GM18502 (cell line): ENCODE measurements around the gene SLC25A24.
"Not testable (repeated sequence)": the region's sequence is repeated elsewhere in the genome, so short reads cannot be mapped to it uniquely, and the experiment has no call there.

Experiments
- ATAC-seq: cut with Tn5 transposase; IDR thresholded peaks from one replicate; pipeline ENCODE4 v1.9.1; 2021; ENCODE audit warnings: mild to moderate bottlenecking; ENCODE audit not compliant: unreplicated experiment, poor library complexity

SLC25A24 gene

DNA sequence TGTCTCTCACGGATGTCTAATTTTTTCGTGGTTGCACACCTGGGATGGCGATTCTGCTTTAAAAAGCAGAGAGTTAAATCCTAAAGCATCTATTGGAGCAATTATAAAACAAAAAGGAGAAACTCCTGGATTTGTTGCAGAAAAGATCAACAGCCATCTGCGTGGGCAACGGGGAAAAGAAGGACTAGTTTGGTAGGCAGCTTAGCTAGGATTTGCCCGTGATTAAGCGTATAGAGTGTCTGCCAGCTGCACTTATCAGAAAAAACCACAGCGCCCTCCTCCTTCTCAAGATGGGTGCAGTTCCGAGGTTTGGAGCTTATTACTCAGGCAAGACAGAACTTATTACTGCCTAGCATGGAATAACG lies 526 bp upstream of the SLC25A24 start:
- ATAC-seq: peak; percentile 47

DNA sequence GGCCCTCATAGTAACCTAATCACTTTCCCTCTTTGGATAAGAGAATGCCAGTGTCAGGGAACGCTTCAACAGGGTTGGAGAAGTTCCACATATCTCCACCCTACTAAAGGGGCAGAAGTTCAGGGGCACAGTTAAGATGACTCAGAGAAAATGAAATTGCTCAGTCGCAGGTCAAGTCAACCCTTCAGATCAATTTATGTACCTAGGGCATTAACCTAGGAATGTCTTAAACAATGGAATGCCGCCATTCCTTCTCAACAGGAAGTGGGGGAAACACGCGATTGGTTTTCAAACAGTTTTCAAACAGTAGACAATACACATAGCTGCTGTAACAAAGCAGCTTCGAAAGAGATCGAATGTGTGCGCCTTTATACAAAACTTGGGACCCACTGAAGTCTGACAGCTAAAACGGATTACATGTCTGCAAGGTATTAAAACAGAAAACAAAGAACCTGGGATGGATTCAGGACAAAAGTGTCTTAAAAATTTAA lies 897 bp downstream of the SLC25A24 start:
- no peak for ATAC-seq

DNA sequence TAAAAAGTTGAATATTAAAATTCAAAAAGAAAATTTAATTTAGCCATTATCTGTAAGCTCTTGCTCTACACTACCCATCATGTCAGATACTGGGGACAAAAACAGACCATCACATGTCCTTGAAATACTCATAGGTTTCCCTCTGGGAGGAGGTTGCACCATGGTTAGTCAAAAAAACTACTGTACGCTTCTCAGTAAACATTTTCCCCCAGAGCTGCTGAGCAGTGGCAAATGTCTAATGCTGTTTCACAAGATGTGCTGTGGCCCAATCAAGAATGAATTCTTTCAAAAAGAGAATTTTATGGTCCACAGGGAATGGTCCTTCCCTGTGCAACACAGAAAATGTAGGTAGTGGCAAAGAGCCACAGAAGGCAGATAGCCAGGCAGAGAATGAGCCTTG lies 6.1 kb downstream of the SLC25A24 start:
- ATAC-seq: no peak

DNA sequence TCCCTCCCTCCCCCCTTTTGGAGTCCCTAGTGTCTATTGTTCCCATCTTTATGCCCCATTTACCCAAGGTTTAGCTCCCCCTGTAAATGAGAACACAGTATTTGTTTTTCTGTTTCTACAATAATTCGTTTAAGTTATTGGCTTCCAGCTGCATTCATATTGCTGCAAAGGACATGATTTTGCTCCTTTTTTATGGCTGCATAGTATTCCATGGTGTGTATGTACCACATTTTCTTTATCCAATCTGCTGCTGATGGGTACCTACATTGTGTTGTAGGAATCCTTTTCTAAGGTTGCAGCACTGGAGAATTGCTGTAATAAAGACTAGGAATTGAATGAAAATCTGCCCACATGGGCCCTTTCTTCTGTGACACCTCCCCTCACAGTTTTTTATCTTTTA lies 6.8 kb downstream of the SLC25A24 start:
- ATAC-seq: no peak

DNA sequence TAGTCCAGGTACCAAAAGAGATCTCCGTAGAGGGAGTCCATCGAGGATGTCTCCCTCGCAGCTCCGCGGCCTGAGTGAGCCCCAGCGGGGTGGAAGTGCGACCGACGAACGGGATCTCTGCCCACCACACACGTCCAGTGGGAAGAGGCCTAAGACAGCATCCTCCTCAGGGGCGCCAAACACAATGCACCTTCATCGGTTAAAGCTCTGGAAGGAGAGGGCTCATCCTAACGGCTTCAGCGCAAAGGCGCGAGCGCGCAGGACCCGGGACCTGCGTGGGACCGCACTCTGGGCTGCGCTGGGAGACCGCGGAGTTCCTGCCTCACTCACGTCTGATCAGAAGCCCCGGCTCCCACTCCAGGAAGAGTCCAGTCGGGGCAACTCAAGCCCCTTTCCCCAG lies 7.6 kb downstream of the SLC25A24 start:
- ATAC-seq: no peak

- no peak for ATAC-seq
Observed at GRCh38 chr1:108190686-108191416, 9.3 kb downstream of the SLC25A24 start.

DNA sequence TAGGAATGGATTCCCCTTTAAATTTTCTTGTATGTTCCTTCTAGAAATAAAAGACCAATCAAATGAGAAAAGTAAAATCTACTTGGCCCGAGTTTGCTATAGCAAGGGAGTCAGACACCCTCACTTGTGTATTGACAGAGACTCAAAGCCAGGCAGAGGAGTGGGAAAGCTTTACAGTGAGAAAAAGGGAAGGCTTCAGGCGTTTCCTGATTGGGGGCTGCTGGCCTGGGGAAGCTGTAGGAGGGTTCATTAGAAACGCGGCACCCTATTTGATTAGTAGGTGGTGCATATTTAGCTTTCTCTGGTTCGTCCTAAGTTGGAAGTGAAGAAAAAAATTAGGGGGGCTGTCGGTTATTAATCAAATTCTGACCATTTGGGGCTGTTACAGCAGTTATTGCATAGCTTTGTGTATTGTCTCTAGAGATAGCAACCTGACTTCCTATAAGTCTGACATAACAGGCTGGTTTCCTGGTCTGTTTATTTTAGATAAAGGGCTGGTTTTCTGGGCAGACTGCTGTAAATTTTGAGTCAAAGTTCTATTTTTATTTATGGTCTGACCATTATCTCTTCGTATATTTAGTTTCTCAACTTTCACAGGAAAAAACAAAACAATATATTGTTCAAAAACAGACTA lies 10.0 kb downstream of the SLC25A24 start:
- ATAC-seq: no peak

- ATAC-seq: no peak
Observed at GRCh38 chr1:108188801-108189200, 11.3 kb downstream of the SLC25A24 start.

- no peak for ATAC-seq
Observed at GRCh38 chr1:108182959-108183700, 17.0 kb downstream of the SLC25A24 start.

DNA sequence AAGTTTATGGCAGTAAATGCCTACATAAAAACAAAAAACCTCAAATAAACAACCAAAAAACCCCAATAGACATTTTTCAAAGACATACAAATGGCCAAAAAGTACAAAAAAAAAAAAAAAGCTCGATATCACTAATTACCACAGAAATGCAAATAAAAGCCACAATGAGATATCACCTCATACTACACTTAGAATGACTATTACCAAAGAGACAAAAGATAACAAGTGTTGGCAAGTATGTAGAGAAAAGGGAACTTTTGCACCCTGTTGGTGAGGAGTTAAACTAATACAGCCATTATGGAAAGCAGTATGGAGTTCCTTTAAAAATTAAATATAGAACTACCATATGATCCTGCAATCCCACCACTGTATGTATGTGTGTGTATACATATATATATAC lies 21.1 kb downstream of the SLC25A24 start:
- ATAC-seq: no peak

DNA sequence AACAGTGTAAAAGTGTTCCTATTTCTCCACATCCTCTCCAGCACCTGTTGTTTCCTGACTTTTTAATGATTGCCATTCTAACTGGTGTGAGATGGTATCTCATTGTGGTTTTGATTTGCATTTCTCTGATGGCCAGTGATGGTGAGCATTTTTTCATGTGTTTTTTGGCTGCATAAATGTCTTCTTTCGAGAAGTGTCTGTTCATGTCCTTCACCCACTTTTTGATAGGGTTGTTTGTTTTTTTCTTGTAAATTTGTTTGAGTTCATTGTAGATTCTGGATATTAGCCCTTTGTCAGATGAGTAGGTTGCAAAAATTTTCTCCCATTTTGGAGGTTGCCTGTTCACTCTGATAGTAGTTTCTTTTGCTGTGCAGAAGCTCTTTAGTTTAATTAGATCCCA lies 37.7 kb downstream of the SLC25A24 start:
- ATAC-seq: not testable (repeated sequence)

DNA sequence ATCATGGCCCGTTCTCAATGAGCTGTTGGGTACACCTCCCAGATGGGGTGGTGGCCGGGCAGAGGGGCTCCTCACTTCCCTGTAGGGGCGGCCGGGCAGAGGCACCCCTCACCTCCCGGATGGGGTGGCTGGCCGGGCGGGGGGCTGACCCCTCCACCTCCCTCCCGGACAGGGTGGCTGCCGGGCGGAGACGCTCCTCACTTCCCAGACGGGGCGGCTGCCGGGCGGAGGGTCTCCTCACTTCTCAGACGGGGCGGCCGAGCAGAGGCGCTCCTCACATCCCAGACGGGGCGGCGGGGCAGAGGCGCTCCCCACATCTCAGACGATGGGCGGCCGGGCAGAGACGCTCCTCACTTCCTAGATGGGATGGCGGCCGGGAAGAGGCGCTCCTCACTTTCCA lies 40.2 kb downstream of the SLC25A24 start:
- ATAC-seq: not testable (repeated sequence)

- no peak for ATAC-seq
Observed at GRCh38 chr1:108158893-108159453, 41.2 kb downstream of the SLC25A24 start.

- no peak for ATAC-seq
Observed at GRCh38 chr1:108154314-108154713, 45.8 kb downstream of the SLC25A24 start.

DNA sequence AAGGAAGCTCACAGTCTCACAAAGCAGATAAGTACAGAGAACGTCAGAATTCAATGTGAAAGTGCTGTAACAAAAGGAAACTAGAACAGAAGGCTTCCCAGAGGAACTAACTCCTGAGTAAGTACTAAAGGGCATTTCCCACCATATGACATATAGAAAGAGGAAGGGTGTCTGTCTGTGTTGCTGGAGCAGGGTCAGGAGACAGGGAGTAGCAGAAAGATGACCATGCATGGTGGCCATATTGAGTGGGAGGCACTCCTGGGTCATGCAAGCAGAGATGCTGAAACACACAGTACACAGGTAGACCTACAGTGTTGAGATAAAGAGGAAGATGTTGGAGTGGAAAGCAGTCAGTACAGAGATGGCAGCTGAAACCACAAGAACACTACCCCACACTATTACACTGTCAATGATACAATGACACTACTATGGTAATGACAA lies 47.3 kb downstream of the SLC25A24 start:
- no peak for ATAC-seq

DNA sequence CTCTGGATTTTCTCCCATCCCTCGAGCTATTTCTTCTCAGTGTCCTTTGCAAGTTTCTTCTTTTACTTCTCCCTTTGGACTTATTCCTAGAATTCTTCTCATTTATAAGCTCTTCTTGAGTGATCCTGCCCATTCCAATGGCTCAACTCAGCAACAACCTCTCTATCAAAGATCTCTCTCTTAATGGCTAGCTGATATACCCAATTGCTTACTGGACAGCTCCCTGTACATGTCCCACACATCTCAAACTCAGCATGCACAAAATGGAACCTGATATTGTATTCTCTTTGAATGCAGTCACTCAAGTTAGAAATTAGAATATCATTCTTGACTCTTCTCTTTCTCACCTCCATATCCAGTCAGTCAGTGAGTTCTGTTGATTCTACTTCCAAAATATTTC lies 48.6 kb downstream of the SLC25A24 start:
- ATAC-seq: no peak

- ATAC-seq: no peak
Observed at GRCh38 chr1:108149796-108150467, 50.2 kb downstream of the SLC25A24 start.

GRCh38 chr1:108144569-108144968 lies 55.6 kb downstream of the SLC25A24 start:
- ATAC-seq: not testable (repeated sequence)

DNA sequence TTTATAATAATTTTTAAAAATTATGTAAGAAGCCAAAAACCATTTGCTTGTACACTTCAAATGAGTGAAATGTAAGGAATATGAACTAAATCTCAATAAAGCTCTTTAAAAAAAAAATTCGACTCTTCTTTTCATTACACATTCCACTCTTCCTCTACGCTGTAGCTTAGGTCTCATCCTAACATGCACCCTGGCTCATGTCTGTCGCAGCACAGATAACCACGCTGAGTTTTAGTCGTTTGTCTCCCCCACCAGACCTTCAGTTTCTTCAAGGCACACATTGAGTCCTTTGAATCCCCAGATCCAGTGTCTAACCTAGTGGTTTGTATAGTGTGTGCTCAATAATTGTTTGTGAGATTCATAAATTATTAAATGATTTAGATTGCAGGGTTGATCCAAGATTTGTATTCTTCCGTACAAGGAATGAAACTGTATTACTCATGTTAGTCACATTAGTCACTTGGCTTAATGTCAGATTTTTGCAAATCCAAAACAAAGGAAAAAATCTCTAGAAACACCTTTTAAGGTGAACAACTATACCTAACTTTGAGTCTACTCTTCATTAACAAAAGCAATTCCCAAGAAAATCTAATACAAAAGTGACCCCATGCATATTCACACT lies 57.3 kb downstream of the SLC25A24 start:
- ATAC-seq: no peak

- no peak for ATAC-seq
Observed at GRCh38 chr1:108142258-108142657, 57.9 kb downstream of the SLC25A24 start.
